Neural cell (in vitro differentiated cells): ENCODE results near the gene BMP2K.

ENCODE experiments used
- EP300 ChIP-seq: fragments of 450-650 bp; conservative IDR thresholded peaks from 2 replicates; pipeline ENCODE4 v1.6.1; 2014; ENCODE audit warnings: antibody characterized with exemption, mild to moderate bottlenecking, moderate library complexity; ENCODE audit not compliant: poor library complexity, severe bottlenecking
- EZH2 ChIP-seq: fragments of 200-600, 300-800 bp; shearing (Covaris generic), sonication (generic); IDR thresholded peaks from 2 replicates; pipeline ENCODE4 v1.6.1; 2014; ENCODE audit warnings: antibody characterized with exemption, low read length, borderline replicate concordance, mild to moderate bottlenecking; ENCODE audit not compliant: insufficient read depth, poor library complexity, severe bottlenecking
- POLR2AphosphoS5 ChIP-seq: IDR thresholded peaks from 2 replicates; pipeline ENCODE4 v1.6.1; 2012
- RAD21 ChIP-seq: fragments of 450-650 bp; conservative IDR thresholded peaks from 2 replicates; pipeline ENCODE4 v1.6.1; 2014; ENCODE audit warnings: antibody characterized with exemption, mild to moderate bottlenecking, moderate library complexity
- TAF1 ChIP-seq: IDR thresholded peaks from 2 replicates; pipeline ENCODE4 v1.6.1; 2012; ENCODE audit warnings: low read depth
- TF ChIP-seq, protein P1 (sequence below): fragments of 450-650 bp; IDR thresholded peaks from 2 replicates; pipeline ENCODE4 v1.5.1; 2014; ENCODE audit warnings: antibody characterized with exemption, mild to moderate bottlenecking, moderate library complexity; ENCODE audit not compliant: poor library complexity, severe bottlenecking

DNA sequence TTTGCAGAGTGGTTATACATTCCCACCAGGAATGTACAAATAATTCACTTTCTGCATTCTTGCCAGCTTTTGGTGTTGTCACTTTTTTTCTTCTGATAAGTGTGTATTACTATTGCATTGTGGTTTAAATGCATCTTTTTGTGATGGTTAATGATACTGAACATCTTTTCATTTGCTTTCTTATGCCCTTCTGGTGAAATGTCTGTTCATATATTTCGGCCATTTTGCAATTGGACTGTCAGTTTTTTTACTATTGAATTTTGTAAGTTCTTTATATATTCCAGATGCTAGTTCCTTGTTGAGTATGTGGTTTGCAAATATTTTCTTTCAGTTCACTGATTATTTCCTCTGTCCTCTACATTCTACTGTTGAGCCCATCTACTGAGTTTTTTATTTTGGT, 19.4 kb upstream of the BMP2K start:
- TF ChIP-seq, protein P1, sequence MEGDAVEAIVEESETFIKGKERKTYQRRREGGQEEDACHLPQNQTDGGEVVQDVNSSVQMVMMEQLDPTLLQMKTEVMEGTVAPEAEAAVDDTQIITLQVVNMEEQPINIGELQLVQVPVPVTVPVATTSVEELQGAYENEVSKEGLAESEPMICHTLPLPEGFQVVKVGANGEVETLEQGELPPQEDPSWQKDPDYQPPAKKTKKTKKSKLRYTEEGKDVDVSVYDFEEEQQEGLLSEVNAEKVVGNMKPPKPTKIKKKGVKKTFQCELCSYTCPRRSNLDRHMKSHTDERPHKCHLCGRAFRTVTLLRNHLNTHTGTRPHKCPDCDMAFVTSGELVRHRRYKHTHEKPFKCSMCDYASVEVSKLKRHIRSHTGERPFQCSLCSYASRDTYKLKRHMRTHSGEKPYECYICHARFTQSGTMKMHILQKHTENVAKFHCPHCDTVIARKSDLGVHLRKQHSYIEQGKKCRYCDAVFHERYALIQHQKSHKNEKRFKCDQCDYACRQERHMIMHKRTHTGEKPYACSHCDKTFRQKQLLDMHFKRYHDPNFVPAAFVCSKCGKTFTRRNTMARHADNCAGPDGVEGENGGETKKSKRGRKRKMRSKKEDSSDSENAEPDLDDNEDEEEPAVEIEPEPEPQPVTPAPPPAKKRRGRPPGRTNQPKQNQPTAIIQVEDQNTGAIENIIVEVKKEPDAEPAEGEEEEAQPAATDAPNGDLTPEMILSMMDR = no peak
- TF ChIP-seq EZH2 (no peak), RAD21 (no peak), POLR2AphosphoS5 (no peak), EP300 (no peak), TAF1 (no peak)
